Pancreas (tissue), 10 donors: ENCODE data around the gene POLR1H. TPM values are rescaled to one million over a fixed set of nuclear protein-coding genes. Genes with fewer than 3 reads are reported as not detected.
A peak's percentile ranks its signal among the peaks of the same experiment; 100 is the strongest.

ENCODE experiments used
- ATAC-seq, 4 donors: fragments of 200-7000 bp; cut with Tn5 transposase; one replicate each; pipeline versions ENCODE4 v1.8.0 to v1.9.1; 2020; ENCODE audit warnings: mild to moderate bottlenecking in 4 of 4, moderate library complexity in 4 of 4
- DNase-seq, 6 donors: peaks; one replicate each; pipeline ENCODE4 v3.0.0-alpha.2; 2020
- FAIRE-seq: peaks from 2 replicates; lab custom pipeline; 2012; peaks lifted over from hg19 to GRCh38; lab: Jason Lieb, UNC
- H3K27ac ChIP-seq, 4 donors: fragments of 200-600 bp; sonication (generic); 1 replicate in 3 of 4; 2 replicates in 1 of 4; pipeline versions ENCODE4 v1.5.0 to v1.8.0; 2020
- H3K27me3 ChIP-seq, 4 donors: fragments of 200-600 bp; one replicate each; pipeline ENCODE4 v1.8.0; 2021
- H3K36me3 ChIP-seq, 3 donors: fragments of 200-600 bp; sonication (generic) in 1 of 3; one replicate each; pipeline versions ENCODE4 v1.5.0 to v1.8.0; 2020 to 2021
- H3K4me1 ChIP-seq, 3 donors: fragments of 200-600 bp; one replicate each; pipeline ENCODE4 v1.8.0; 2021
- H3K4me3 ChIP-seq, 4 donors: fragments of 200-600 bp; sonication (generic) in 2 of 4; one replicate each; pipeline versions ENCODE4 v1.5.0 to v1.8.0; 2020 to 2021
- H3K9me3 ChIP-seq, 4 donors: fragments of 200-600 bp; one replicate each; pipeline ENCODE4 v1.8.0; 2021
- CTCF ChIP-seq, 4 donors: fragments of 200-600 bp; sonication (generic) in 3 of 4; IDR thresholded peaks; one replicate each; pipeline versions ENCODE4 v1.5.0 to v1.8.0; 2021; ENCODE audit warnings: antibody characterized with exemption in 4 of 4
- WGBS, 2 donors: extraction: QIAGEN DNeasy Blood & Tissue Kit; methylation state at CpG; one replicate each; pipeline ENCODE4 v1.1.7; 2013; 5-methylcytosine and 5-hydroxymethylcytosine counted together
- intact Hi-C, 3 donors: fragments of 100-400 bp; cut with DNase I; formaldehyde crosslinking; loops; one replicate each; pipeline versions ENCODE4 v1.11.1 to v1.14.2; 2022
- polyA plus RNA-seq, 2 donors: library from polyadenylated mRNA; stranded (reverse); fragments of 200-250 nt; gene quantifications; one replicate each; pipeline ENCODE4 v1.2.3, GENCODE V29; 2013
- total RNA-seq, 6 donors: library from RNA; stranded (reverse); fragmentation: NEBNext Ultra II Directional in 4 of 6; extraction: Animal tissue kit (Norgen Biotek cat#: 25700) in 4 of 6; gene quantifications; one replicate each; pipeline versions ENCODE4 v1.2.1 to v1.2.4, GENCODE V29; 2021 to 2023
- donor health status: healthy with polysubstance abuse.
- donor health status: DM: no; HTN: no; CAD: no; lungs with moderate emphysema.
- donor health status: DM: no; HTN: no; CAD: no.
- donor health status: control.
- donor health status: control.
- donor health status: Bipolar disorder and iron deficiency.
- donor health status: DM: yes; HTN: yes; CAD: no.
- donor health status: DM: no; HTN: no; CAD: no.
- donor health status: DM: no; HTN: no; CAD: no.
- donor health status: DM: yes; HTN: yes; CAD: no.

Gene POLR1H
- total and polyA plus RNA-seq, 8 donors: 12.5 to 29.8 (median 14.0) TPM

DNA sequence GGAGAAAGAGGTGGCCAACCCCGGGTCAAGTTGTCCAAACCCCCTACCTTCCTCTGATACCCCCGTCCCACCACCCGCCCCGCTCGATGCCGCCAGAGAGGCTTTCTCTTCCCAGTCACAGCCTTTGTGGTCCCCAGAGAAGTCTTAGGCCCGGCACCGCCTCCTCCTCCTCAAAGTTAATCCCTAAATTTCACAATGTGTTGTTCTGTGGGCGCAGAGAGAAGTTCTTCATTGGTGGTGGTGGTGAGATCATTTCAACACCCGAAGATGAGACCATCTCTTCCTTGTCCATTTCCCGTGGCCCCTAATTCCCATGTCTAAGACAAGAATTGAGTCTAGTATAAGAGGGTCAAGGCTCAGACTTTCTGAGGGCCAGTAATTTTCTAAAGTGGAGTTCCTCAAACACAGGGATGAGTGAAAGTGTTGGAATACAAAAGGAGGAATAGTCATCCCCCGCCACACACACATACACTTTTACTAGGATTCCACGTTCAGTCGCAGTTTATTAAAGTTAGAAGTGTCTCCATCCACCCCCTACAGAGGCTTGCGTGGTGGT, 41.4 kb downstream of the POLR1H start:
- no peak for DNase-seq
- 40 to 43% methylated on average over 15 of the region's 15 CpGs for WGBS, 2 donors
- TF ChIP-seq CTCF (IDR thresholded peaks at IDR 0.05): no peak
- Histone ChIP-seq H3K4me1 (peaks cover 11 to 15% (median 11%) of the 10 kb centered on the region in 3 donors), H3K9me3 (no peaks in the 10 kb centered on the region), H3K4me3 (peak overlapping the region in 3 of 4 donors; percentile 11 to 49 (median 34)), H3K27me3 (peaks cover 0 to 6% (median 0%) of the 10 kb centered on the region in 4 donors), H3K36me3 (no peaks in the 10 kb centered on the region), H3K27ac (peak overlapping the region in 3 of 4 donors; percentile 6 to 60 (median 52))
- ATAC-seq: peak in 3 of 4 donors; percentile 0 to 14 (median 2)
- no peak for FAIRE-seq
- intact Hi-C loops: no loop called here

DNA sequence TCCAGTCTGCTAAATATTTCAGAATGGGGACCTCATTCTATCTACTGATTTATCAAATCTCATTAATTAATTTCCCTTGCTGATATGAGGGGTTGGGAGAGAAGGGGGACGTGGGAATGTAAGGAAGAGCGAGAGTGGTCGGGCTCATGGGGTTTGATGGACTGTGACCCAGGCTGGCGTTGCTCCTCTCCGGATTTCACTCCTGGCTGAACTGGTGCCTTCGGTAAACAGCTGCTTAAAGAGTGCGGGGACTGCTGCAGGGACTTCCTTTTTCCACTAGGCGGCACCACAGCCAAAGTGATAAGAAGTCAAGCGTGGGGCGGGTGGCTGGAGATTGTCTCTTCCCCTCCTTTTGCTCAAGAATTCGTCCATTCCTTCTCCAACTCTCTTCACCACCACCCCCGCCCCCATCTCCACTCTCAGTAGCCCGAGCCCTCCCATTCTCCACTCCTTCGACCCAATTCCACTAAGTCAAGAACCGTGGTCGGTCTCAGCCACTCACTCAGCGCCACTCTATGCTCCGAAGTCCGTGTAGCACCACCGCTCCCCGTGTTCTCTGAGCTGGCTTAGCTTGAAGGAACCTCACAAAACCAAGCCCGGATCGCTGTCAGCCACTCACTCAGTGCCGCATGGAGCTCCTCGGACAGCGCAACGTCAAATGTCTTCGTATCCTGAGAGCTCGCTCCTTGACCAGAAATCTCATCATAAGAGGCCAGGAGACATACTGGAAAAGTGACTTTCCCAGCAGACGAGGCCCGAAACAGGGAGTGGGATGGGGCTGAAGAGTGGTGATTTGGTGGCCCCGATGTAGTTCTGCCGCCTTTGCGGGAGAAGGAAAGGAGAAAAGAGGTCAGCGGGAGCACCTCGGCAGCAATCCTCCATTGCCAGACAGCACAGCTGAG, 42.2 kb downstream of the POLR1H start:
- Histone ChIP-seq H3K27ac (peak overlapping the region in 2 of 4 donors; percentile 52 to 60), H3K36me3 (no peaks in the 10 kb centered on the region), H3K4me1 (peaks cover 11 to 15% (median 11%) of the 10 kb centered on the region in 3 donors), H3K9me3 (no peaks in the 10 kb centered on the region), H3K27me3 (peaks cover 0 to 6% (median 0%) of the 10 kb centered on the region in 4 donors), H3K4me3 (peak overlapping the region in 3 of 4 donors; percentile 10 to 48 (median 41))
- TF ChIP-seq CTCF (IDR thresholded peaks at IDR 0.05): peak; percentile 76 to 87 (median 81)
- FAIRE-seq: no peak
- 2% methylated on average over 36 of the region's 36 CpGs for WGBS, 2 donors
- ATAC-seq: peak; percentile 76 to 90 (median 82)
- peak; percentile 74 to 90 (median 83) for DNase-seq
- intact Hi-C loops: no loop called here

DNA sequence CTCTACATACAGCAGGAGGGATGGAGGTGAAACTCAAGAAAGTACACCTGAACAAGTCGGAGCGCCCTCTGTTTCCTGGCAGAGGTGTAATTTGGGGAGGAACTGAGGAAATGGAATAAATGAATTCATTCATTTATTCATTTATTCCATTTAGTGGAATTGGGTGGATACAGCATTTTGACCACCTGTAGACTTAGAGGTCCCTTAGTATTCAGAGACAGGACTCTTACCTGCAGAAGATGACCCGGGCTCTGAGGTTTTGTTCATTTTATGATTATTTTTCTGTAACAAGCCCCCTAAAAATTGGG, 42.8 kb downstream of the POLR1H start:
- no peaks in the 10 kb centered on the region for H3K36me3 ChIP-seq
- DNase-seq (no peak), FAIRE-seq (no peak), ATAC-seq (no peak)
- H3K4me3 ChIP-seq: peak overlapping the region in 2 of 4 donors; percentile 41 to 48
- H3K9me3 ChIP-seq: no peaks in the 10 kb centered on the region
- no peak for TF ChIP-seq CTCF (IDR thresholded peaks at IDR 0.05)
- peaks cover 0 to 6% (median 0%) of the 10 kb centered on the region in 4 donors for H3K27me3 ChIP-seq
- intact Hi-C loops: no loop called here
- no peak overlapping the region for H3K27ac ChIP-seq
- 41 to 45% methylated on average over 3 of the region's 3 CpGs for WGBS, 2 donors
- peaks cover 11 to 15% (median 11%) of the 10 kb centered on the region in 3 donors for H3K4me1 ChIP-seq

DNA sequence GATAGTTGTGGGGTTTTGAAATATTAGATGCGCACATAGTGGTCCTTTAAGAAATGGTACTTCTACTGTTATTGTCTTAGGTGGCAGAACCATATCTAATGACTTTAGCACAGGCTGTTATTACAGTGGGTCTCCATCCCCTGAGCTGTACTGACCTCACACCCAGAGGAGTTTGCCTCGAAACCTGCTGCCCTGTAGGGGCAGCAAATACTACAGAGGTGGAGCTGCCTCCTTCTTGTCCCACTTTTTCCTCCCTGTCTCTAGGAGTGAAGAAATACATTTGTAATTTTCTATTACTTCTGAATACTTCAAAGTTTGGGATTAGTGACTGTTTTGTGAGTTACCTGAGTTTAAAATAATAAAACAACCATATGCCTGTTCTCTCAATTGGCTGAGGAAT, 43.6 kb downstream of the POLR1H start:
- no peak for DNase-seq
- WGBS, 2 donors: 84 to 88% methylated on average over 2 of the region's 2 CpGs
- intact Hi-C loops: no loop called here
- no peak overlapping the region for H3K4me3 ChIP-seq
- no peak overlapping the region for H3K27ac ChIP-seq
- no peak for ATAC-seq
- H3K4me1 ChIP-seq: peaks cover 11 to 15% (median 11%) of the 10 kb centered on the region in 3 donors
- no peaks in the 10 kb centered on the region for H3K9me3 ChIP-seq
- no peak for TF ChIP-seq CTCF (IDR thresholded peaks at IDR 0.05)
- peaks cover 0 to 4% (median 0%) of the 10 kb centered on the region in 4 donors for H3K27me3 ChIP-seq
- H3K36me3 ChIP-seq: no peaks in the 10 kb centered on the region
- no peak for FAIRE-seq
